EL (cell line): ENCODE data around the gene CYP27B1.

Experiments
- DNase-seq: peaks from one replicate; pipeline ENCODE4 v3.0.0-alpha.2; 2016

Gene CYP27B1

GRCh38 chr12:57766464-57767304 lies at the start of gene CYP27B1:
TSS of gene CYP27B1 (minus strand) at chr12:57767078. CDS start at chr12:57767041, 37 bp downstream.
- peak; percentile 71 for DNase-seq

DNA sequence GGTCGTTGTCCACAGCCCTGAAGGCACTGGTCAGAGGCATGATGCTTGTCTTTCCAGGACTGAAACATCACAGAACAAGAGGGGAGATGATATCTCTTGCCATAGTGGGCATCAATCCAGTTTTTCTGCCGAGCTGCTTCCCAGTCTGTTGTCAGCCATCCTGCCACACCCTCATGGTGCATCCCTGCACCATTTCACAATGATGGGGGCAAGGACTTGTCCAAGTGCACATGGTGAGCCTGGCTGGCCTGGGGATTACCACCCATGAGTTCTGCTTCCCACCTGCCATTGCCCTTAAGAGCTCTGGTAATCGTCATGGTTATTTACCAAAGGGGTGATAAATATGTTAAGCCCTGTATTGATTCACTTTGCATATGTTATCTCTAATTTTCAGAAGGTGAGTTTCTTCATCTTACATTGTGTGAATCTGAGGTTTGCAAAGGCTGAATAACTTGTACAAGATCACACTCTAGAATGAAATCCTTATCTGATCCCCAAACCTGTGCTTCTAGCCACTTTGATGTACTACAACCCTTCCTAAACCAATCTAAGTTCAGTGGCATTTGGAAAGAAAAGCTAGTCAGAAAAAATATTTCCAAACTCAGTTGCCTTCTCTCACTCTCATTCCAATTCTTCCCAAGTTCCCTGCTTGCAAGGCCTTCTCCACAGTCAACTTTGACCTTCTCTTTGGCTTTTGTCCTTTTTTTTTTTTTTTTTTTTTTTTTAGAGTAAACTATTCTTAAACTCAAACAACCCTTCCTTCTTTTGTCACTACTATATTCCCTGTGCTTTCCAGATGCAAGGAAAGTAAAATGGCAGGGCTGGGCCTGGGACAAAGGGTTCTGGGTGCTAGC lies 49.4 kb upstream of the CYP27B1 start:
- no peak for DNase-seq

DNA sequence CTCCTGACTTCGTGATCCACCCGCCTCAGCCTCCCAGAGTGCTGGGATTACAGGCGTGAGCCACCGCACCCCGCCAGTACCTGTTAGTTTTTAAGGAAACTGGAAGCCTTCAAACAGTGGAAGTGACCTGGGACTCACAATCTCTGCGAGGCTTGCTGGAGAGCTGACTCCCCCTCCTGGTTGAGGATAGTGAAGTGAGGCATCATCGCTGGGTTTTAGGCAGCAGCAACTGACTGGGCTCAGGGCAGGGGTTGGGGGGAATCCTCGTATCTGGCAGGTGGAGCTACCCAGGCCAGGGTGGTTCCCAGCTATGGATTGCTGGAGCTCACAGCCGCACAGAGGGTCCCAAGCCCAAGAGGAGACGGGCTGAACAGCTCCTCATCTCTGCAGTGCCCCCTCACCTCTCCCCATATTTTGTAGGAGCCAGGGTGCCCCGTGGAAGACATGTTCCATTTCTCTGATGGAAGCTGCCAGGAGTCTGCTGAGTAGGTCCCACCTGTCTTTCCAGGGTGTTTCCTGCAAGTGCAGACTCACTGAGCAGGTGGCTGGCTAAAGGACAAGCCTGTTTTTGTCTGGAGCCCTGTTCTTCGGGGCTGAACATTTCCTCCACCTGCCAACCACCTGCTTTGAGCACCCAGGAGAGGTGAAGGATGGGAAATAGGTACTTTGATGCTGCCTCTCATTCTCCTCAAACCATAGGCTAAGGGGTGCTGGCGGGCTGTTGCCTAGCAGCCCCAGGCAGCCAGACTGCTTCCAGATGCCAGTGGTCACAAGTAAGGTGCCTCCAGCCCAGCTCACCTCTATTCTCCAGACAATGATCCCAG lies 48.5 kb upstream of the CYP27B1 start:
- DNase-seq: no peak

DNA sequence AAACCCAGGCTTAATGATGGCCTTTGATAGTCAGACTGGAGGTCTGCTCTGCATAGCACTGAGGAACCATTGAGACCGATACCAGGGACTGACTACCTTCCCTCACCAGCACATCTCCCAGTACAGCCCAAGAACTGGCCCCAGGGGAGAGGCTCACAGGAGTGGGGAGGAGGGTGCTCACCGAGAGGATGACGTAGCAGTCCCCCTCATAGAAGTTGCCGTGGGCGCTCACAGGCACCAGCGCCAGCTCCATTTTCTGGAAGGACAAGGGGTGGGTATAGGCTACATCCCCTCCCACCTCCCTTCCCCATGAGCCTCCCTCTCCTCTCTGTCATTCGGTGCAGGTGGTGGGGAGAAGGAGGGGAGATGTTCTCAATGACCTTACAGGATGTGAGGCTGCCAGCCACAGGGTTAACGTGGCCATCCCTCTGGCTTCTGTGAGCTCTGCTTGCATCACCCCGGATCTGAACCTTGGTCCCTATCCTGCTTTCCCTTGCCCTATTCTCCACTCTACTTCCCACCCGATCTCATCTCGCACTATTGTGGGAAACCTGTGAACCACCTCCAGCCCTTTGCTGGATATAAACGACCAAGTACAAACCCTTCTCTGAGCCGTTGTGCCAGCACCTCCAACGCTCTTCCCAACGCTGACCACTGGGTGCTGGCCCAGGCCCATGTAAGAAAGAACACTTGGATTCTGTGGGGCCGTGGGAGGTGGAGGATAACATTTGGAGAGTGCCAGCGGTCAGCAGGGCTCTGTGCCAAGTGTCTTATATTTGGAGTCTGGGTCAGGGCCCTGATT lies 47.3 kb upstream of the CYP27B1 start:
- no peak for DNase-seq

- DNase-seq: no peak
Observed at GRCh38 chr12:57813111-57813970, 46.5 kb upstream of the CYP27B1 start.

DNA sequence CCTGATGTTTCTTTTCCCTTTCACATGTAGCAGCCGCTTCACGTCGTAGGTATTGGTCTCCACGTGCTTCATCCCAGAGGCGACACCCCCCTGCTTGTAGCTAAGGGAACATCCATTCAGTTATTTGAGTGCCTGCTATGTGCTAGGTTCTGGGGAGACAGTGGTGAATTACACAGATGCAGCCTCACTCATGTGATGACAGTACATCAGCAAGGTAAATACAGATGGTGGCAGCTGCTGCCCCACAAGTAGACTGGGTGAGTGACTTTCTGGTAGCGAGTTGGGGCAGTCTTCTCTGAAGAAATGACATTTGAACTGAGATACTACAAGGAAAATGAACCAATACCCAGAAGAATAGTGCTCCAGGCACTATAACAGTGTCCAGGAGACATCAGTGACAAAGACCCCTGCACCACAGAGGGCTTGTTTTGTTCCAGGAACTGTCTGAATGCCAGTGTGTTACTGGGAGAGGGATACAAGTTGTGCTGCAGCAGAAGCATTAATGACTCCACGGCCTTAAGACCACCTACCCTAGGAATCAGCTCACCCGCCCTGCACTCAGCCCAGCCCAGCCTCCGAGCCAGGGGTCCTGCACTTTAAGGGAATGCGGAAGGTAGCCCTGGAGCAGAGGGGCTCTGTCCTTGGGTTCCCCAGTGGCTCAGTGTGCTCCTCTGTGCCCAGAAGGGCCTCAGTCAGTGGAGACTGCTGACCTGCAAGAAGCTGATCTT lies 44.3 kb upstream of the CYP27B1 start:
- no peak for DNase-seq

- peak; percentile 55 for DNase-seq
Observed at GRCh38 chr12:57810450-57810849, 43.6 kb upstream of the CYP27B1 start.

DNA sequence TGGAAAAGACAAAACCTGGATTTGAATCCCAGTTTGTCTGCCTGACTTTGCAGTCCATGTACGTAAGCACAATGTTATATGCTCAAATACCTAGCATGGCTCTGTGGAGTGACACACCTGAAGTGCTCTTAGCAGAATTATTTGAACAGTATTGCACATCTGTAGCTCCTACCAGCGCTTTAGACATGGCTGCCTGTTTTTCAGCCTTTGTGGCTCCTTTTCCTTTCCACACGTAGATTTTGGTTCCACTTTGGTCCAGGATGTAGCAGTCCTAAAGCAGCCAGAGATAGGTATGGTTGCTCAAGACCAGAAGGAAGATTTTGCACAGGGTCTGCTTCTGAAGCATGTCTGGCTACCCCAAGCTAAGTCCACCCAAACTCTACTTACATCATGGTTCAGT lies 42.5 kb upstream of the CYP27B1 start:
- no peak for DNase-seq

- DNase-seq: no peak
Observed at GRCh38 chr12:57808351-57808750, 41.5 kb upstream of the CYP27B1 start.

GRCh38 chr12:57807285-57807684 lies 40.4 kb upstream of the CYP27B1 start:
- no peak for DNase-seq

- no peak for DNase-seq
Observed at GRCh38 chr12:57806677-57807076, 39.8 kb upstream of the CYP27B1 start.

DNA sequence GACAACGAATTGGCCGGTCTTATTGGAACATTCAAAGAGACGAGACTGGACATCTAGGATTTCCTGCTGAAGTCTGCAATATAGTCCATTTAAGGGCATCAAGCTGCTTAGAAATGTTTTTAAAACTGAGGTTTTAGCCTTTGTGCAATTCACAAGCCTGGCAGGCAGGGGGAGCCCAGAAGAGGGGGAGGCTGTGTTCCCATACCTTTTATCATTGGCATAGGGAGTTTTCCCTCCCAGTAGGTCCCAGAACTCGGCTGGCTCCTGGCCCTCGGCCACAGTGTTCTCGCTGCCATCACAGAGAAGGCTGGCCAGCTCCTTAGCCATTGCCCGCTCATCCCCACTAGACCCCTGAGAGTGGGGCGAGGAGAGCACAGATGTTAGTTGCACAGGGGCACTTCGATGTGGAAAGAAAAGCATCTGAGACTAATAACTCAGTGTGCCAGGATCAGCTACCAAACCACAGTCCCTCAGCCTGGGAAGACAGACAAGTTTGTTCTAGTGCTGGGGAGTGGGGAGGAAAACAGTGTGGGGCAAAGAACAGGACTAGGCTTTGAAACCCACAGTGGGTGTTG lies 36.5 kb upstream of the CYP27B1 start:
- DNase-seq: peak; percentile 61

GRCh38 chr12:57802607-57803006 lies 35.7 kb upstream of the CYP27B1 start:
- DNase-seq: no peak

DNA sequence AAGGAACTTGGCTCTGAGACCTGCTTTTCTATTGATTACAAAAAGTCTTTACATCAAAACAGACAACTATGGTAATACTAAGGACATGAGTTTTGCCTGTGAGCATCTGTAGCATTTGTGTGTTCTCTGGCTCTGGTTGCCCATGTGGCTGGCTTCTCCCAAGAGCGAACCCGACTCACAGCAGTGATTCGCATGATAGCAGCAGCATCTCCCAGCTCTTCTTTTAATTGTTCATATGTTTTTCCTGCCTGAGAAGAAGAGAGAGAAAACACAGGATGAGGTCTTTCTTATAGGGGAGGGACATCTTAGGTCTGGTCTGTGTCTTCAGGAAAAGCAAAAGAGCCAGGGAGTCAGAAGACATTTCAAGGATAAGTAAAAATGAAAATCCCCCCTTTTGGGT lies 34.1 kb upstream of the CYP27B1 start:
- DNase-seq: no peak

DNA sequence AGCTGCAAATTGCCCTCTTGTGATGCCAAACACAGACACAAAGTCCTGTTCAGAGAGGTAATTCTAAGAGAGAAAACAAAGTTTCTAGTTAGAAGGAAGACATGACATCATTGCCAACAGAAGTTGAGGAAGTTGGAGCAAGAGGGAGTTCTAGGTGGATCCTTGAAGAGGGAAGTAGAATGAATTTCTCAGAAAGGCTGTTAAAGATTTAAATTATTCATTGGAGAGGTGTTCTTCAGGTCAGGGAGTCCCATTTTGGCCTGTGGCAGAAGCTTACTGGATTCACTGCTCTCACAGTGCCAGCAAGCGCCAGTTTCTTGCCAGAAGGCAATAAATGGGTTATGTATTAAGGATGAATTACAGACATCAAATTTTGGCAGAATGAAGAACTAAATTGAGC lies 31.1 kb upstream of the CYP27B1 start:
- DNase-seq: no peak

DNA sequence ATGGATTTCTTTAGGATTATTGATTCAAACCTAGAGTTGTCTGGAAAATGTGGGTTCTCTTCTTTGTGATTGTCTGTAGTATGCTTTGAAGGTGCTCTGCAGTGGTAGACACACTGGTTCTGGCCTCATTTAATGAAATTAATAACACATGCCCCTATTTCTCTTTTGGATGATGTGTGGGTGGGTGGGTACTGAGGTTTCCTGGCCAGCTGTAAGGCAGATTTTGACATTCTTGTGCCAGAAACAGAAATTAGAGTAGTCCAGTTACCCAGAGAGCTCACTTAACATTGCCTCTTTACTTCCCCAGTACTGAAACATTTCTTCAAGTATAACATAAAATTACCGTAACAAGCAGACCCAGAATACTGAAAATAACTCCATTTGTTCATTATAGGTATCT lies 30.1 kb upstream of the CYP27B1 start:
- DNase-seq: no peak

DNA sequence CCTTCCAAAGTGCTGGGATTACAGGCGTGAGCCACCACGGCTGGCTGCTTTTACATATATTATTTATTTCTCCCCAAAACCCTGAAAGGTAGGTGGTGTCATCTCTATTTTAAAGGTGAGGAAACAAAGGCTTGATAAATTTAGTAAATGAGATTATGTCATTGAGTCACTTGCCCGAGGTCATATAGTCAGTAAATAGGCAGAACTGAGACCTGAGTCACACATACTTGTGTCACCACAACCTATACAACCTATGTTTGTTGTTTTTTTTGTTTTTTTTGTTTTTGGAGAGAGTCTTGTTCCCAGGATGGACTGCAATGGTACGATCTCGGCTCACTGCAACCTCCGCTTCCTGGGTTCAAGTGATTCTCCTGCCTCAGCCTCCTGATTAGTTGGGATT lies 28.5 kb upstream of the CYP27B1 start:
- DNase-seq: peak; percentile 52

GRCh38 chr12:57793920-57794319 lies 27.0 kb upstream of the CYP27B1 start:
- peak; percentile 84 for DNase-seq

- DNase-seq: no peak
Observed at GRCh38 chr12:57783861-57784260, 17.0 kb upstream of the CYP27B1 start.

DNA sequence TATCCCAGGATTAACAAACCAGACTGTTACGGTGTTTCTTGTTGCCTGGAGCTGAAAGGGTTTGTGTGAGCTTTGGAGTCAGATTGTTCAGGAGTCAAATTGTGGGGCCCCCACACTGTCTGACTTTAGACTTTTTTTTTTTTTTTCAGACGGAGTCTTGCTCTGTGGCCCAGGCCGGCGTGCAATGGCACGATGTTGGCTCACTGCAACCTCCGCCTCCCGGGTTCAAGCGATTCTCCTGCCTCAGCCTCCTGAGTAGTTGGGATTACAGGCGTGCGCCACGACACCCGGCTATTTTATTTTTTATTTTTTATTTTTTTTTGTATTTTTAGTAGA lies 16.6 kb upstream of the CYP27B1 start:
- no peak for DNase-seq
